ENCODE measurements around the gene TECTB.

GRCh38 chr10:112311481-112311880 lies 28.3 kb downstream of the TECTB start:
- TF ChIP-seq POLR2A (IDR thresholded peaks at IDR 0.05): no peak
- TF ChIP-seq, protein P1, sequence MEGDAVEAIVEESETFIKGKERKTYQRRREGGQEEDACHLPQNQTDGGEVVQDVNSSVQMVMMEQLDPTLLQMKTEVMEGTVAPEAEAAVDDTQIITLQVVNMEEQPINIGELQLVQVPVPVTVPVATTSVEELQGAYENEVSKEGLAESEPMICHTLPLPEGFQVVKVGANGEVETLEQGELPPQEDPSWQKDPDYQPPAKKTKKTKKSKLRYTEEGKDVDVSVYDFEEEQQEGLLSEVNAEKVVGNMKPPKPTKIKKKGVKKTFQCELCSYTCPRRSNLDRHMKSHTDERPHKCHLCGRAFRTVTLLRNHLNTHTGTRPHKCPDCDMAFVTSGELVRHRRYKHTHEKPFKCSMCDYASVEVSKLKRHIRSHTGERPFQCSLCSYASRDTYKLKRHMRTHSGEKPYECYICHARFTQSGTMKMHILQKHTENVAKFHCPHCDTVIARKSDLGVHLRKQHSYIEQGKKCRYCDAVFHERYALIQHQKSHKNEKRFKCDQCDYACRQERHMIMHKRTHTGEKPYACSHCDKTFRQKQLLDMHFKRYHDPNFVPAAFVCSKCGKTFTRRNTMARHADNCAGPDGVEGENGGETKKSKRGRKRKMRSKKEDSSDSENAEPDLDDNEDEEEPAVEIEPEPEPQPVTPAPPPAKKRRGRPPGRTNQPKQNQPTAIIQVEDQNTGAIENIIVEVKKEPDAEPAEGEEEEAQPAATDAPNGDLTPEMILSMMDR (IDR thresholded peaks at IDR 0.05): no peak
